Measurements from ENCODE around the gene CCDC88A. TPM values are rescaled to one million over a fixed set of nuclear protein-coding genes. Genes with fewer than 3 reads are reported as not detected.

The CCDC88A gene
- total RNA-seq, 4 donors from 2014 or later = 8.4 to 15.9 (median 9.4) TPM

- WGBS, 2 donors = 4 to 8% methylated on average over 11 of the region's 11 CpGs
Observed at GRCh38 chr2:55418512-55419232, 984 bp downstream of the CCDC88A start.

GRCh38 chr2:55418072-55418471 lies 1.6 kb downstream of the CCDC88A start:
- H3K4me3 ChIP-seq (ENCODE audit: low read depth, poor library complexity, severe bottlenecking) = no peak overlapping the region
- TF ChIP-seq POLR2A (IDR thresholded peaks at IDR 0.05) (no peak), CTCF (IDR thresholded peaks at IDR 0.05) (no peak)
- DNase-seq (ENCODE audit: low spot score in 2 of 2) = no peak
- intact Hi-C loops (cut with DNase I; ENCODE audit: low total_unique reads) = no loop called here
- 12 to 19% methylated on average over 2 of the region's 2 CpGs for WGBS, 2 donors

More at GRCh38 chr2:55418512-55419232, 984 bp downstream of the CCDC88A start:
- TF ChIP-seq CTCF (IDR thresholded peaks at IDR 0.05) (no peak), POLR2A (IDR thresholded peaks at IDR 0.05) (no peak)
- DNase-seq (ENCODE audit: low spot score in 2 of 2) = no peak
- H3K4me3 ChIP-seq (ENCODE audit: low read depth, poor library complexity, severe bottlenecking) = peak overlapping the region; percentile 97
- intact Hi-C loops (cut with DNase I; ENCODE audit: low total_unique reads) = no loop called here

GRCh38 chr2:55416786-55417568 lies 2.7 kb downstream of the CCDC88A start:
- no peak for DNase-seq (ENCODE audit: low spot score in 2 of 2)
- intact Hi-C loops (cut with DNase I; ENCODE audit: low total_unique reads) = no loop called here
- no peak for TF ChIP-seq CTCF (IDR thresholded peaks at IDR 0.05)
- TF ChIP-seq POLR2A (IDR thresholded peaks at IDR 0.05) = no peak
- WGBS, 2 donors = 67 to 70% methylated on average over 5 of the region's 5 CpGs
- H3K4me3 ChIP-seq (ENCODE audit: low read depth, poor library complexity, severe bottlenecking) = no peak overlapping the region

- WGBS, 2 donors = 84 to 87% methylated on average over 2 of the region's 2 CpGs
Observed at GRCh38 chr2:55415300-55415699, 4.4 kb downstream of the CCDC88A start.

More at GRCh38 chr2:55415300-55415699, 4.4 kb downstream of the CCDC88A start:
- TF ChIP-seq CTCF (IDR thresholded peaks at IDR 0.05) = no peak
- no peak for TF ChIP-seq POLR2A (IDR thresholded peaks at IDR 0.05)
- intact Hi-C loops (cut with DNase I; ENCODE audit: low total_unique reads) = no loop called here
- DNase-seq (ENCODE audit: low spot score in 2 of 2) = no peak
- no peak overlapping the region for H3K4me3 ChIP-seq (ENCODE audit: low read depth, poor library complexity, severe bottlenecking)

Measured in lower leg skin (tissue), 4 donors.